Nephron (organoid): Measurements from ENCODE around the gene HTT-AS.

Source experiments
- H3K27ac Mint-ChIP-seq, 3 experiments: 2 replicates each; pipeline ENCODE4 v1.8.0; 2020; ENCODE audit warnings: mixed read lengths in 3 of 3, mild to moderate bottlenecking in 2 of 3, moderate library complexity in 1 of 3
- H3K27me3 Mint-ChIP-seq: 2 replicates; pipeline ENCODE4 v1.8.0; 2021; ENCODE audit warnings: low read depth, mild to moderate bottlenecking, moderate library complexity, mixed read lengths
- H3K36me3 Mint-ChIP-seq: 2 replicates; pipeline ENCODE4 v1.8.0; 2020; ENCODE audit warnings: low read depth, mixed read lengths
- H3K4me1 Mint-ChIP-seq: 2 replicates; pipeline ENCODE4 v1.8.0; 2020; ENCODE audit warnings: mixed read lengths
- H3K4me3 Mint-ChIP-seq, 3 experiments: 2 replicates each; pipeline ENCODE4 v1.8.0; 2020; ENCODE audit warnings: mild to moderate bottlenecking in 3 of 3, mixed read lengths in 3 of 3, moderate library complexity in 2 of 3
- H3K9me3 Mint-ChIP-seq: 2 replicates; pipeline ENCODE4 v1.8.0; 2020; ENCODE audit warnings: mixed read lengths
- CTCF ChIP-seq, 3 experiments: fragments of 200-600 bp; sonication (generic); IDR thresholded peaks; one replicate each; pipeline ENCODE4 v1.5.0; 2021; ENCODE audit warnings: antibody characterized with exemption in 3 of 3; ENCODE audit not compliant: unreplicated experiment in 3 of 3

HTT-AS gene

GRCh38 chr4:3034231-3034630 is 40.1 kb downstream of the HTT-AS start:
- Mint-ChIP-seq H3K4me1 (peaks cover 33% of the 10 kb centered on the region), H3K9me3 (no peaks in the 10 kb centered on the region), H3K27me3 (peaks cover 9% of the 10 kb centered on the region), H3K4me3 (no peak overlapping the region), H3K27ac (no peak overlapping the region), H3K36me3 (no peaks in the 10 kb centered on the region)
- TF ChIP-seq CTCF (IDR thresholded peaks at IDR 0.05; ENCODE audit: unreplicated experiment in 3 of 3) = no peak

DNA sequence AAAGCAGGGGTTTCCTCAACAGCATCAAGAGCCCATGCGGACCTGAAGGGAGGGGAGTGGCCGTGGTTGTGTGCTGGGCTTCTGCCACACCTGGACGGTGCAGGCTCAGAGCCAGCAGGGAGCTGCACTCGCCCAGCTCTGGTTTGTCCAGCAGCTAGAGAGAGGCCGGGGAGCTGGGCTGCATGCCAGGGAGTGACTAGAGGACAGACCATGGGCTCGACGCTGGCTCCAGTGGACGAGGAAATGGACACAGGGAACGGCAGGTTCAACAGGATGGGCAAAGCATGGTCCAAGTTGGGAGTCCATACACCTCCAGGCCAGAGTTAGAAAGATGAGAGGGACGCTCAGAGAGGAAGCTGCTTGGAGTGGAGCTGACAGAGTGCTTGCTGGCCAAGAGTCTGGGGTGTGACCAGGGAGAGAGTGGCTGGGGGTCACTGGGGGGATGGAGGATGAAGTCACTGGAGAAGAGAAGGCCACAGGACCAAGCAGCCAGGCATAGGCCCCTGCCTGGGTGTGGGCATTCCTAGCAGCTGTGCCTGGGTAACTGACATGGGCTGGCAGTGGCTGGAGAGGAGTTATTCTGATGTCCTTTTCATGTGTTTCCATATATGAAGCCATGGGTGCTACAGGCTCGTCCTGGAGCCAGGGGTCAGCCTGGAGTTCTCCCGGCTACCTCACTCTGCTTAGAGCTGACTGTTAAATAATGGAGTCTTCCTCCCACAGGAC is 42.8 kb downstream of the HTT-AS start:
- H3K4me3 Mint-ChIP-seq = no peak overlapping the region
- no peaks in the 10 kb centered on the region for H3K27me3 Mint-ChIP-seq
- TF ChIP-seq CTCF (IDR thresholded peaks at IDR 0.05; ENCODE audit: unreplicated experiment in 3 of 3) = no peak
- no peak overlapping the region for H3K27ac Mint-ChIP-seq
- peaks cover 15% of the 10 kb centered on the region for H3K4me1 Mint-ChIP-seq
- H3K9me3 Mint-ChIP-seq = no peaks in the 10 kb centered on the region
- no peaks in the 10 kb centered on the region for H3K36me3 Mint-ChIP-seq

- Mint-ChIP-seq H3K27me3 (no peaks in the 10 kb centered on the region), H3K9me3 (no peaks in the 10 kb centered on the region), H3K4me1 (peaks cover 15% of the 10 kb centered on the region), H3K4me3 (no peak overlapping the region), H3K27ac (no peak overlapping the region), H3K36me3 (no peaks in the 10 kb centered on the region)
- no peak for TF ChIP-seq CTCF (IDR thresholded peaks at IDR 0.05; ENCODE audit: unreplicated experiment in 3 of 3)
Measured at GRCh38 chr4:3030566-3031356, 43.6 kb downstream of the HTT-AS start.

DNA sequence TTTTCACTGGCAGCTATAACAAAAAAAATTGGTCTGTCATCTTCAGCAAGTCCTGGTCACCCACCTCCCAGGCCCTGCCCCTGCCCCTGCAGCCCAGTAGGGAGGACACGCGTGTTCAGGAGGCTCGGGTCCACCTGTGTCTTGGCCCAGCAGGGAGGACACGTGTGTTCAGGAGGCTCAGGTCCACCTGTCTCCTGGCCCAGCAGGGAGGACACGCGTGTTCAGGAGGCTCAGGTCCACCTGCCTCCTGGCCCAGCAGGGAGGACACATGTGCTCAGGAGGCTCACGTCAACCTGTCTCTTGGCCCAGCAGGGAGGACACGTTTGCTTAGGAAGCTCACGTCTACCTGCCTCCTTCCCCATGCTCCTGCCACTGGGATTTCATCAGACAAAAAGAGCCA is 44.9 kb downstream of the HTT-AS start:
- no peaks in the 10 kb centered on the region for H3K27me3 Mint-ChIP-seq
- H3K4me1 Mint-ChIP-seq = peaks cover 15% of the 10 kb centered on the region
- H3K4me3 Mint-ChIP-seq = no peak overlapping the region
- no peak overlapping the region for H3K27ac Mint-ChIP-seq
- no peaks in the 10 kb centered on the region for H3K36me3 Mint-ChIP-seq
- TF ChIP-seq CTCF (IDR thresholded peaks at IDR 0.05; ENCODE audit: unreplicated experiment in 3 of 3) = no peak
- no peaks in the 10 kb centered on the region for H3K9me3 Mint-ChIP-seq

- Mint-ChIP-seq H3K4me3 (no peak overlapping the region), H3K36me3 (peaks cover 9% of the 10 kb centered on the region), H3K4me1 (peaks cover 4% of the 10 kb centered on the region), H3K27me3 (peaks cover 3% of the 10 kb centered on the region), H3K9me3 (peaks cover 8% of the 10 kb centered on the region), H3K27ac (no peak overlapping the region)
- TF ChIP-seq CTCF (IDR thresholded peaks at IDR 0.05; ENCODE audit: unreplicated experiment in 3 of 3) = no peak
Measured at GRCh38 chr4:3026540-3026939, 47.8 kb downstream of the HTT-AS start.
